ENCODE measurements around the gene RBM33. TPM values are rescaled to one million over a fixed set of nuclear protein-coding genes. Genes with fewer than 3 reads are reported as not detected.
"Not testable (repeated sequence)": the region's sequence is repeated elsewhere in the genome, so short reads cannot be mapped to it uniquely, and the experiment has no call there.

RBM33 gene
- total and polyA plus RNA-seq, 4 experiments from 2014 or later = 17.2 to 167 (median 113) TPM

DNA sequence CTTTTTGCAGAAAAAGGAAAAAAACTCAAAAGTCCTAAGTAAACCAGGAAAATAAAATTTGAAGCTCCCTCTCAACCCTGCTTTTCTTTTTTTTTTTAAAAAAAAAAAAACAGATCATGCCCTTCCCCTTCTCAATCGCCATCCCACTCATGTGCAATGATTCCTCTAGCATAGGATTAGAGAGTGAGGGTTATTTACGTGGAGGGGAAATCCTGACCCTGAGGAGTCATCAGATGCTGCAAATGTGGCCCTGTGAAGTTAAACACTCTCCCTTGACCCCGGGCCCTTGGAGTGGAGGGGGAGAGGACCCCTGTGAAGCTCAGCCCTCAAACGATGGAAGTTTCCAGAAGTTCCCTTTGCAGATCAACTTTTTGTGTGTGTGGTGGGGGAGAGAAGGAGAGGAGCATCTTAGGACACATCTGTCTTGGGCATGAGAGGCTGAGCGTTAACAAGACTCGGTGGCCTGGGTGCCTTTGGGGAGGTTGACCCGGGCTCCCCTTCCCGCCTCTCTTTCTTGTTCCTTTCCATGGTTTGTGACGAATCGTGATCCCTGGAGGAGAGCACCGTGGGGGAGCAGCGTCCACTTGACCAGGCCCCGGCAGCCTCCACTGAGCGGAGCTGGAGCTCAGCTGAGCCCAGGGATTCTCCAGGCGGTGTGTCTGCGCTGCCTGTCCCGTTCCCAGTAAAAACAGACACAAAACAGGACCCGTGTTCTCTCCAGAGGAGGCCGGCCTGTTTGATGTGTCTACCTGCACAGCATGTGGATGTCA lies 169.3 kb downstream of the RBM33 start:
- H3K4me3 Mint-ChIP-seq = no peak overlapping the region
- no peak overlapping the region for H3K4me3 ChIP-seq (ENCODE audit: low read length in 2 of 2)
- POLR2A ChIA-PET (ENCODE audit: partially characterized antibody) = no interaction called here
- H3K27ac Mint-ChIP-seq = peak overlapping the region in 1 of 7 donors; percentile 29
- intact Hi-C loops (cut with micrococcal nuclease) = loop anchor here (2.0 kb wide), 1 partner anchor 1001 kb away; no protein-coding TSS in a partner anchor
- H3K9me3 Mint-ChIP-seq = no peaks in the 10 kb centered on the region
- no peaks in the 10 kb centered on the region for H3K36me3 Mint-ChIP-seq
- H3K36me3 ChIP-seq (ENCODE audit: insufficient read depth, low read length) = no peaks in the 10 kb centered on the region
- H3K27me3 Mint-ChIP-seq = peaks cover 38 to 47% of the 10 kb centered on the region in 2 donors
- CTCF ChIA-PET (ENCODE audit: partially characterized antibody) = interaction anchor here (0.6 kb wide), 1 partner anchor 18 kb away, joined by 3 read pairs; no protein-coding TSS in a partner anchor
- no peaks in the 10 kb centered on the region for H3K9me3 ChIP-seq (ENCODE audit: control insufficient read depth in 1 of 2, low read length in 2 of 2)
- DNase-seq = peak in 1 of 5 donors; percentile 21
- H3K27ac ChIP-seq (ENCODE audit: low read depth, low read length) = no peak overlapping the region
- peaks cover 12% of the 10 kb centered on the region for H3K27me3 ChIP-seq (ENCODE audit: insufficient read depth, low read length)
- no peaks in the 10 kb centered on the region for H3K4me1 ChIP-seq (ENCODE audit: insufficient read depth, low read length)
- H3K4me1 Mint-ChIP-seq = peaks cover 9 to 29% (median 16%) of the 10 kb centered on the region in 4 donors

DNA sequence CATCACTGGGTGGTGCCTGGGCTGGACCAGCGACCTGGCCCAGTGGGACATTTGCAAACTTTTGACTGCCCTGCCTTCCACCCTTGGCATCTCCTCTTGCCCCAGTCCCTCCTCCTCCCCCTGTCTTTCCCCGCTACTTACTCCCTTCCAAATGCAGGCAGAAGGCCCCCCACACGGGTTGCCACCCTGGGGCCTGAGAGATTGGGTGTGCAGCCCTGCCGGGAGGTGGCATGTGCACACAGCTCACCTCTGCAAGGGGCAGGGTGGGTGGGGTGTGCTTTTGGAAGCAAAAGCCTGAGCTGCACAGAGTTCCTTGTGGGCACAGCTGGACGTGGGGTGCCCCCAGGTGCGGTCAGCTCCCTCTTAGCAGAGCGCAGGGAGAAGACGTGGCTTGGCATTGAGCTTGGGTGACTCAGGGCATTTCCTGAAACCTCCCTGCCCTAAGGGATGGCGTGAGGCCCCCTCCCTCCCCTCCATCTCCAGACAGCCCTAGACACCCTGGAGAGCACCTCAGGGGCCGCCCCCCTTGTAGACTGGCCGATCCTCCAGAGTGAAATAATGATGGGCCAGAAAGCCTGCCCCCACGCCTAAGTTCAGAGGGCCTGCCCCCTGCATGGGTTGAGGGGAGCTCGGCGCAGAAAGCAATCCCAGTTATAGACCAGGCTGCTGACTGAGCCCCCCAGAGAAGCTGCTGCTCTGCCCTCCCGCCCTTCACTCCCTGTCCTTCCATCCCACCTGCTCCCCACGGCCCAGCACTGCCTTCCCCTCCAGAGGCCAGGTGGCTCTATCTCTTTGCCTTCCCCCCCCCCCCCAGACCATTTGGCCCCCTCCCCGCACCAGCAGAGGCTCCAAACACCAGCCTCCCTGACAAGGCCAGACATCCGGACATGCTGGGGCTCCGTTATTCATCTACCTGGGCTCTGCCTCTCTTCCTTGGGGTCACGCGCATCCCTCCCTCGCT lies 170.1 kb downstream of the RBM33 start:
- H3K9me3 Mint-ChIP-seq = no peaks in the 10 kb centered on the region
- H3K27ac Mint-ChIP-seq = no peak overlapping the region
- peaks cover 9 to 23% (median 16%) of the 10 kb centered on the region in 4 donors for H3K4me1 Mint-ChIP-seq
- peaks cover 34 to 43% of the 10 kb centered on the region in 2 donors for H3K27me3 Mint-ChIP-seq
- no peak overlapping the region for H3K27ac ChIP-seq (ENCODE audit: low read depth, low read length)
- H3K27me3 ChIP-seq (ENCODE audit: insufficient read depth, low read length) = peaks cover 12% of the 10 kb centered on the region
- no peaks in the 10 kb centered on the region for H3K9me3 ChIP-seq (ENCODE audit: control insufficient read depth in 1 of 2, low read length in 2 of 2)
- POLR2A ChIA-PET (ENCODE audit: partially characterized antibody) = no interaction called here
- no peak overlapping the region for H3K4me3 Mint-ChIP-seq
- no peak overlapping the region for H3K4me3 ChIP-seq (ENCODE audit: low read length in 2 of 2)
- no peaks in the 10 kb centered on the region for H3K4me1 ChIP-seq (ENCODE audit: insufficient read depth, low read length)
- no peaks in the 10 kb centered on the region for H3K36me3 Mint-ChIP-seq
- CTCF ChIA-PET (ENCODE audit: partially characterized antibody) = no interaction called here
- DNase-seq = peak in 1 of 5 donors; percentile 20
- no peaks in the 10 kb centered on the region for H3K36me3 ChIP-seq (ENCODE audit: insufficient read depth, low read length)
- intact Hi-C loops (cut with micrococcal nuclease) = loop anchor here (2.0 kb wide), 1 partner anchor 1000 kb away; no protein-coding TSS in a partner anchor

DNA sequence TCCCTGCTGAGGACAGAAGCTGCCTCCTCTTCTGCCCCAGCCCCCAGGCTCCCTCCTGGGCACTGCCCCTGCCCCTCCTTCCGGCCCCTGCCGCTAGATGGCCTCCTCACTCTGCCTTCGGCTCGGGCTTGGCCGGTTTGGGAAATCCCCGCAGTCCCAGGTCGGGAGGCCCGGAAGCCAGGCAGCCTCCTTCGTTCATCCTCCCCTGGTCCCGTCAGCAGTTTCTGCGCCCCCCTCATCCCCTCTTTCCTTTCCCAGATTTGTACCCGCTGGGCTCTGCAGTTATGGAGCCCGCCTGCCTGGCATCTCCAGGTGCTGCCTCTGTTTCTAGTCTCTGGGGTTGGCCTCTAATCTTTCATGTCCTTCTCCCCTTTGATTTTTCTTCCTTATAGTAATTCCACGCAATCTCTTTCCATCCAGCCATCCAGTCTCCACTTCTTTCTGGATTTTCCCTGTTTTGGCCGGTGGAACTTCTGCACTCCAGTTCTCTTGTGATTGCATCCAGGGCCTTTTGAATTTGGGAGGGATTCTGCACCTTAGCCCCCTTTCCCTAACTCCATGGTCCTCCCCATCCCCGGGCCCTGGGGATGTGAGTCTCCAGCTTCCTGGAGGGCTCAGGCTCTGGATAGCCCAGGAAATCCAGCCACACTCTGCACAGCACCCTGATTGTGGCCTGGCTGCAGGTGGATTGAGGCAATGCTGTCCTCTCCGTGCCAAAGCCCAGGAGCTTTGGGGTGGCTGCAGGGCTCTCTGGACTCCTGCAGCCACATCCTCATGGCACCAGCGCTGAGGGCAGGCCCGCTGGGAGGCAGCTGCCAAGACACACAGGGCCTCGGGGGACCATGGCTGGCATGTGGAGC lies 171.1 kb downstream of the RBM33 start:
- H3K27me3 ChIP-seq (ENCODE audit: insufficient read depth, low read length) = peaks cover 9% of the 10 kb centered on the region
- POLR2A ChIA-PET (ENCODE audit: partially characterized antibody) = no interaction called here
- intact Hi-C loops (cut with micrococcal nuclease) = loop anchor here (2.0 kb wide), 1 partner anchor 999 kb away; no protein-coding TSS in a partner anchor
- Mint-ChIP-seq H3K4me3 (peak overlapping the region in 4 of 8 donors; percentile 13 to 74 (median 50)), H3K27me3 (peaks cover 32 to 42% of the 10 kb centered on the region in 2 donors), H3K36me3 (no peaks in the 10 kb centered on the region), H3K4me1 (peaks cover 9 to 23% (median 16%) of the 10 kb centered on the region in 4 donors), H3K27ac (peak overlapping the region in 1 of 7 donors; percentile 52), H3K9me3 (no peaks in the 10 kb centered on the region)
- H3K36me3 ChIP-seq (ENCODE audit: insufficient read depth, low read length) = no peaks in the 10 kb centered on the region
- no peak overlapping the region for H3K4me3 ChIP-seq (ENCODE audit: low read length in 2 of 2)
- CTCF ChIA-PET (ENCODE audit: partially characterized antibody) = no interaction called here
- DNase-seq = peak; percentile 5 to 39 (median 31)
- H3K27ac ChIP-seq (ENCODE audit: low read depth, low read length) = no peak overlapping the region
- no peaks in the 10 kb centered on the region for H3K9me3 ChIP-seq (ENCODE audit: control insufficient read depth in 1 of 2, low read length in 2 of 2)
- no peaks in the 10 kb centered on the region for H3K4me1 ChIP-seq (ENCODE audit: insufficient read depth, low read length)

DNA sequence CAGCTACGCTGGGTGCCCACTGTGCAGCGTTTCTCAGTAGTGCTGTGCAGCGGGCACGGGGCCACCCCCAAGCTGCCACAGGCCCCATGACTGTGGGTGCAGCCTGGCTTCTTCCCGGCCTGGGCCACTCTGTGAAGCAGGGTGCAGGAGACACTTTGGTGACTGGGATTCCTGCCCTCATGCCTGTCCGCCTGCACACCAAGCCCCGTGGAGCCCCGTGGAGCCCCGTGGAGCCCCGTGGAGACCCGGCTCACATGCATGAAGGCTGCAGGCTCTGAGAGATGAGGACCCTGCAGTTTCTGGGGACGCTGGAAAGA lies 171.7 kb downstream of the RBM33 start:
- Histone ChIP-seq H3K27ac (ENCODE audit: low read depth, low read length) (no peak overlapping the region), H3K4me1 (ENCODE audit: insufficient read depth, low read length) (no peaks in the 10 kb centered on the region), H3K36me3 (ENCODE audit: insufficient read depth, low read length) (no peaks in the 10 kb centered on the region), H3K4me3 (ENCODE audit: low read length in 2 of 2) (no peak overlapping the region), H3K27me3 (ENCODE audit: insufficient read depth, low read length) (peaks cover 6% of the 10 kb centered on the region), H3K9me3 (ENCODE audit: control insufficient read depth in 1 of 2, low read length in 2 of 2) (no peaks in the 10 kb centered on the region)
- Mint-ChIP-seq H3K4me1 (peaks cover 9 to 17% (median 12%) of the 10 kb centered on the region in 4 donors), H3K27ac (no peak overlapping the region), H3K9me3 (no peaks in the 10 kb centered on the region), H3K27me3 (peaks cover 29 to 37% of the 10 kb centered on the region in 2 donors), H3K36me3 (no peaks in the 10 kb centered on the region), H3K4me3 (no peak overlapping the region)
- DNase-seq = peak in 1 of 5 donors; percentile 11
- POLR2A ChIA-PET (ENCODE audit: partially characterized antibody) = no interaction called here
- CTCF ChIA-PET (ENCODE audit: partially characterized antibody) = interaction anchor here (2.1 kb wide), 1 partner anchor 18 kb away, joined by 7 read pairs; no protein-coding TSS in a partner anchor
- intact Hi-C loops (cut with micrococcal nuclease) = no loop called here

DNA sequence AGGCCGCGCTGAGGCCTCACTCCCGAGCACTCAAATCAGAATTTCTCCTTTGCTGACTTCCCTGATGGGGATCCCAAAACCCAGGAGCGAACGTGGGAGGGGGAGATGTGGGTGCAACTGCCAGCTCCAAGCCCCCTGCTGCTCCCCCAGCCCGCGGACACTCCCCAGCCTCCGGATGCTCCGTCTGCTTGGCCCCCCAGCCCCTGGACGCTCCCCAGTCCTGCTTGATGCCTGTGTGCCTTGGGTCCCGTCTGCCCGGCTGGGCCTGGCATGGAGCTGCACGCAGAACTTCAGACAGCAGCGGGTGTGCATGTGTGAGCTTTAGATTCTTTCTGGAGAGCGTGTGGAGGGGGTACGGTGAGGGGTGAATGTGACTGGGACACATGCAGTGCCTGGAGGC lies 172.5 kb downstream of the RBM33 start:
- no peak overlapping the region for H3K4me3 ChIP-seq (ENCODE audit: low read length in 2 of 2)
- H3K9me3 Mint-ChIP-seq = no peaks in the 10 kb centered on the region
- no peak overlapping the region for H3K27ac Mint-ChIP-seq
- peaks cover 20 to 32% of the 10 kb centered on the region in 2 donors for H3K27me3 Mint-ChIP-seq
- H3K27me3 ChIP-seq (ENCODE audit: insufficient read depth, low read length) = no peaks in the 10 kb centered on the region
- no peak overlapping the region for H3K4me3 Mint-ChIP-seq
- H3K36me3 Mint-ChIP-seq = no peaks in the 10 kb centered on the region
- CTCF ChIA-PET (ENCODE audit: partially characterized antibody) = interaction anchor here (2.1 kb wide), 1 partner anchor 18 kb away, joined by 7 read pairs; no protein-coding TSS in a partner anchor
- POLR2A ChIA-PET (ENCODE audit: partially characterized antibody) = no interaction called here
- peaks cover 4 to 10% (median 6%) of the 10 kb centered on the region in 4 donors for H3K4me1 Mint-ChIP-seq
- H3K4me1 ChIP-seq (ENCODE audit: insufficient read depth, low read length) = no peaks in the 10 kb centered on the region
- intact Hi-C loops (cut with micrococcal nuclease) = no loop called here
- H3K9me3 ChIP-seq (ENCODE audit: control insufficient read depth in 1 of 2, low read length in 2 of 2) = no peaks in the 10 kb centered on the region
- no peaks in the 10 kb centered on the region for H3K36me3 ChIP-seq (ENCODE audit: insufficient read depth, low read length)
- DNase-seq = no peak
- no peak overlapping the region for H3K27ac ChIP-seq (ENCODE audit: low read depth, low read length)

DNA sequence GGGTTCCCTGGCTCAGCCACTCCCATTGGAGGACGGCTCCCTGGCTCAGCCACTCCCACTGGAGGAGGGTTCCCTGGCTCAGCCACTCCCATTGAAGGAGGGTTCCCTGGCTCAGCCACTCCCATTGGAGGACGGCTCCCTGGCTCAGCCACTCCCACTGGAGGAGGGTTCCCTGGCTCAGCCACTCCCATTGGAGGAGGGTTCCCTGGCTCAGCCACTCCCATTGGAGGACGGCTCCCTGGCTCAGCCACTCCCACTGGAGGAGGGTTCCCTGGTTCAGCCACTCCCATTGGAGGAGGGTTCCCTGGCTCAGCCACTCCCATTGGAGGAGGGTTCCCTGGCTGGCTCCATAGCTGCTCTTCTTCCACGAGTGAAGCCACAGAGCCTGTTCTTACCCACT lies 173.1 kb downstream of the RBM33 start:
- intact Hi-C loops (cut with micrococcal nuclease); DNase-seq; POLR2A ChIA-PET (ENCODE audit: partially characterized antibody): not testable (repeated sequence)

More for the DNA sequence above, 173.1 kb downstream of the RBM33 start:
- not testable (repeated sequence) for H3K36me3 ChIP-seq (ENCODE audit: insufficient read depth, low read length); H3K4me1 Mint-ChIP-seq; H3K4me3 Mint-ChIP-seq; H3K27ac ChIP-seq (ENCODE audit: low read depth, low read length); H3K36me3 Mint-ChIP-seq; H3K9me3 Mint-ChIP-seq; H3K4me1 ChIP-seq (ENCODE audit: insufficient read depth, low read length); H3K4me3 ChIP-seq (ENCODE audit: low read length in 2 of 2); H3K27me3 ChIP-seq (ENCODE audit: insufficient read depth, low read length); H3K27ac Mint-ChIP-seq; H3K9me3 ChIP-seq (ENCODE audit: control insufficient read depth in 1 of 2, low read length in 2 of 2)
- CTCF ChIA-PET (ENCODE audit: partially characterized antibody) = interaction anchor here (2.1 kb wide), 1 partner anchor 19 kb away, joined by 7 read pairs; no protein-coding TSS in a partner anchor
- peaks cover 15 to 27% of the 10 kb centered on the region in 2 donors for H3K27me3 Mint-ChIP-seq
